GM12864 (cell line): ENCODE results near the gene MAGI2.

Experiments used
- DNase-seq: peaks from one replicate; pipeline ENCODE4 v3.0.0-alpha.2; 2011; ENCODE audit warnings: low read depth
- H3K4me3 ChIP-seq: 2 replicates; pipeline ENCODE4 v1.5.1; 2011; ENCODE audit warnings: mild to moderate bottlenecking, low read depth, low read length, control low read depth
- TF ChIP-seq, protein P1 (sequence below): IDR thresholded peaks from 2 replicates; pipeline ENCODE4 v1.5.1; 2011; ENCODE audit warnings: low read depth, mild to moderate bottlenecking, moderate library complexity, low read length, control low read depth, inconsistent platforms; ENCODE audit errors: missing control alignments

MAGI2 gene

DNA sequence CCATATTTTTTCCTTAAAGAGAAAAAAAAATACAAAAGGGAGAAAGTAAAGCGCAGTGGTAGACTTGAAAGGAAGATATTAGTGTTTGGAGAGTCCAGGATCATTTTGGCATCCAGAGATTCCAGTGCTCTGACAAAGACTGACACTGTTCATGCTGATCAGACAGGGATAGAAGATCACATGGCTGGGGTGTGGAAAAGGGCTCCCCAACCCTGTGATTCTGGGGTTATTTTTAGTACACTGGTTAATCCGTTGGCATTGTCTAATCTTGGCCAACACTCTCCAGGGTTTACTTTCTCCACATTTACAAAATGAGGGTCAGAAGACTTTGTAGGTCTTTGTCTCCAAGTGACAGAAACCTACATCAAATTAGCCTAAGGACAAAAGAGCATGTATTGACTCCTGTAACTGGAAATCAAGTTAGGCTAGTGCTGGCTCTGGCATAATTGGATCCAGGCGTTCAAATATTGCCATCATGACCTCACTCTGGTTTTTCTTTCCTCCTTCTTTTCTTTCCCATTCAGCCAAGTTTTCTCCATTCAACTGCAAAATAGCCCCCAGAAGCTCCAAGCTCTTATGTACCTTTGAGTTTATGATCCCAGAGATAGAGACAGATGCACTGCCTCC is 1473.3 kb downstream of the MAGI2 start:
- H3K4me3 ChIP-seq = no peak overlapping the region
- TF ChIP-seq, protein P1, sequence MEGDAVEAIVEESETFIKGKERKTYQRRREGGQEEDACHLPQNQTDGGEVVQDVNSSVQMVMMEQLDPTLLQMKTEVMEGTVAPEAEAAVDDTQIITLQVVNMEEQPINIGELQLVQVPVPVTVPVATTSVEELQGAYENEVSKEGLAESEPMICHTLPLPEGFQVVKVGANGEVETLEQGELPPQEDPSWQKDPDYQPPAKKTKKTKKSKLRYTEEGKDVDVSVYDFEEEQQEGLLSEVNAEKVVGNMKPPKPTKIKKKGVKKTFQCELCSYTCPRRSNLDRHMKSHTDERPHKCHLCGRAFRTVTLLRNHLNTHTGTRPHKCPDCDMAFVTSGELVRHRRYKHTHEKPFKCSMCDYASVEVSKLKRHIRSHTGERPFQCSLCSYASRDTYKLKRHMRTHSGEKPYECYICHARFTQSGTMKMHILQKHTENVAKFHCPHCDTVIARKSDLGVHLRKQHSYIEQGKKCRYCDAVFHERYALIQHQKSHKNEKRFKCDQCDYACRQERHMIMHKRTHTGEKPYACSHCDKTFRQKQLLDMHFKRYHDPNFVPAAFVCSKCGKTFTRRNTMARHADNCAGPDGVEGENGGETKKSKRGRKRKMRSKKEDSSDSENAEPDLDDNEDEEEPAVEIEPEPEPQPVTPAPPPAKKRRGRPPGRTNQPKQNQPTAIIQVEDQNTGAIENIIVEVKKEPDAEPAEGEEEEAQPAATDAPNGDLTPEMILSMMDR = no peak
- DNase-seq = no peak

DNA sequence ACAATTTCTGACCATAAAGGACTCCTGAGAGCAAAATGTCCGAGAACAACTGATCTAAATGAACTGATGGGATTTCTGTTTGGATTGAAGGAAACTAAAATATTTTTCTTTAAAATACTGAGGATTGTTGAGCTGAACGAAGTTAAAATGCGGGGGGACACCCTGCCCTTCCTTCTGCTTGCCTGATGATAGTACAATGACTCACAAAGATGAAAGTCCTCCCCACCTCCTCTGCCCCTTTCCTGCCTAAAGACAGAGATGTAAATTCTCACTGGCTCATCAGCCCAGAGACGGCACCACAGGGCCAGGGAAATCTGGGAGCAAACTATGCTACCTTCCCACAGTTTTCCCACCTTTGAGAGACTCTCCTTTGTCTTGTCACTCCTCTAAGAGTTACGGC is 1474.2 kb downstream of the MAGI2 start:
- H3K4me3 ChIP-seq = no peak overlapping the region
- TF ChIP-seq, protein P1 = no peak
- DNase-seq = no peak

DNA sequence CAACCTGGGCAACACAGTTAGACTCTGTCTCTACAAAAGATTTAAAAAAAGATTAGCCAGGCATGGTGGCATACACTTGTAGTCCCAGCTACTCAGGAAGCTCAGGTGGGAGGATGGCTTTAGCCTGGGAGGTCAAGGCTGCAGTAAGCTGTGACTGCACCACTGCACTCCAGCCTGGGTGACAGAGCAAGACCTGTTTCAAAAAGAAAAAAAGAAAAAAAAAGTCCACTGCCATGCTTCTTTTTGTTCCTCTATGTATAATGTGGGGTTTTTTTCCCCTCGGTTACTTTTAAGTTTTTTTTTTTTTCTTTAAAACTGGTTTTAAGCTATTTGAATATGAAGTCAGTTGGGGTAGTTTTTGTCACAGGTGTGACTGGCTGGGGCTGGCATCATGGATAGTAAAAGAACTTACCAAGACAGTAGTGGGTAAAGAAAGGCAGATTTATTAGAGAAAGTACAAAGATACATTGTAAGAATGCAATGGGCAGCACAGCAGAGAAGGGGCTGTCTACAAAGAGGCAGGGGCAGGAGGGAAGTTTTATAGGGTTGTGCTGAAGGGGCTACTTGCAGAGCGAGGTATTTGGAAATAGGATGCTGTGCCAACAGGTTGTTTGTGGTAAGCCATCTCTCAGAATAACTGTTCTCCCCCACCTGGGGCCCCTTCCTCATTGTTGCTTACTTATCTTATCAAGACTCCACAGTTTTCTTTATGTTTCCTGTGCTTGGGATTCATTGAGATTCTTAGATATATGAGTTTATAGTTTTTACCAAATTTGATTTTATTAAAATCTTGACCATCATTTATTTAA is 1477.6 kb downstream of the MAGI2 start:
- TF ChIP-seq, protein P1 = no peak
- DNase-seq = no peak

DNA sequence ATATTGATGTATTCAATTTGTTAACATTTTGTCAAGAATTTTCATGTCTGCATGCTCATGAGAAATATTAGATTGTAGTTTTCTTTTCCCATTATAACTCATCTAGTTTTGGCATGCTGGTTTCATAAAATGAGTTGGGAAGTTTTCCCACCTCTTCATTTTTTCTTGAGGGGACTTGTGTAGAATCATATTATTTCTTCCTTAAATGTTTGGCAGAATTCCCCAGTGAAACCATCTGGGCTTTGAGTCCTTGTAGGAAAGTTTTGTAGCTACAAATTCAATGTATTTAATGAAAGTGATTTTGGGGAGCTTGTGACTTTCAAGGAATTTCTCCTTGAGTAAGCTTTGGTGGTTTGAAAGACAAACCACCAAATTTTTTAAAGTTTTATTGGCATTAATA is 1481.7 kb downstream of the MAGI2 start:
- TF ChIP-seq, protein P1 = no peak
- no peak for DNase-seq
- no peak overlapping the region for H3K4me3 ChIP-seq

More for the DNA sequence above, 1477.6 kb downstream of the MAGI2 start:
- no peak overlapping the region for H3K4me3 ChIP-seq

DNA sequence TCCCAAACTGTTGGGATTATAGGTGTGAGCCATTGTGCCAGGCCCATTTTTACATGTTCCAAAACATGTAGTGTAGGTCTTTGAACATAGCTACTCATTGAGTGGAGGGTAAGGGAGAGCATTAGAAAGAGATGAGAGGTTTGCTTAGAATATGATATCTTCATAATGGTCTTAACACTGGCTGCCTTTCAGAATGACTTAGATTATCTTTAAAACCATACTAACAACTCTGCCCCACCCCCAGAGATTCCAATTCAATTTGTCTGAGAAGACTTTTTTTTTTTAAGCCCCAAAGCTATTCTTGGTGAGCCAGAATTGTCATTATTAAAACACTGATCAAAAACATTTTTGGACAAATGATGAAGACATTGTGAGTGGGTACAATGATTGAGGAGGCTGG is 1486.0 kb downstream of the MAGI2 start:
- H3K4me3 ChIP-seq = no peak overlapping the region
- TF ChIP-seq, protein P1 = no peak
- DNase-seq = no peak
